ENCODE data around the gene PDE6B. TPM values are rescaled to one million over a fixed set of nuclear protein-coding genes. Genes with fewer than 3 reads are reported as not detected.

PDE6B gene
- total and polyA plus RNA-seq, 9 donors: 1.4 to 7.5 (median 4.6) TPM

DNA sequence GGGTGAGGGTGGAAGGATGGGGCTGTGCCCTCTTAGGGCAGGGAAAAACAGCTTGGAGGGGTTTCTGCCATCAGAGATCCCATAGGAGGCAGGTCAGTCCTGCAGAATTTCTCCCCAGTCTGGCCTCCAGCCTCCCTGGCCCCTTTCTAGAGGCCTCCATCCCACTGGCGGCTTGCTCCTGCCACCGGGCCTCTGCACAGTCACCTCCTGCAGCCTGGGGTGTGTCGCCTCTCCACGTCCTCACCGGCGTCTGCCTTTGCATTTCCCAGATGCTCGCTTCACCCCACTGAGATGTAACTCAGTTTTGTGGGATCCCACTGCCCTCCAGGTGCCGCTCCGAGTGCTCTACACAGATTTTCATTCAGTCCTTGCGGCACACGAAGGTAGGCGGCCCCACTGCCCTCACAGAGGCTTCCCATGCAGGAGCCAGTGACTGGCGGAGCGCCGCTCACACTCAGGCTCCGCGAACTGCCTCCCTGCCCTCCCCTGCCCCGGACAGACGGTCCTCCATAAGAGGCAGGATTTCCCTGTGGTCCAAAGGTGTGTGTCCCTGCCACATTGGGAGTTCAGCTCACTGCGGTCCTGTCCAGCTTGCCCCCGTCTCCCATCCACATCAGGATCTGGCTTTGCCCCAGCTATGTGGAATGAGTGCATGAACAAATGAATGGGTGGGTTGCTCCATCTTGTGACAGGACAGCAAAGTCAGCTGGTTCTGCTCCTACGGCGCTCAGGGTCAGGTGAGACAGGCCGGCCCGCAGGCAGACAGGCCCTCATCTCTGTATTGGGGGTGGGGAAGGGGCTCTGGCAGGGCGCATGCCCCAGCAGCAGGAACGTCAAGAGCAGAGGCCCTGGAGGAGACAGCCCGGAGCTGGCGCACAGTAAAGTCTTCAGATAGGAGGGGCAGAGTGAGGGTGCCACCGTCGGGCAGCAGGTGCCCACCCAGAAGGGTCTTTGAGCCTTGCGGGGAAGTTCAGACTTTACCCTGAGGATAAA, 46.6 kb upstream of the PDE6B start:
- WGBS, 3 donors: 13 to 31% (median 18%) methylated on average over 32 of the region's 32 CpGs
- intact Hi-C loops (cut with DNase I): no loop called here
- no peaks in the 10 kb centered on the region for H3K36me3 ChIP-seq
- no peak overlapping the region for H3K4me3 ChIP-seq
- H3K4me1 ChIP-seq (ENCODE audit: insufficient read depth): peaks cover 1% of the 10 kb centered on the region
- TF ChIP-seq POLR2A (IDR thresholded peaks at IDR 0.05): no peak
- TF ChIP-seq EP300 (IDR thresholded peaks at IDR 0.05): no peak
- no peak for TF ChIP-seq CTCF (IDR thresholded peaks at IDR 0.05)
- no peak for DNase-seq
- no peaks in the 10 kb centered on the region for H3K27me3 ChIP-seq
- H3K27ac ChIP-seq: no peak overlapping the region
- no peaks in the 10 kb centered on the region for H3K9me3 ChIP-seq

- DNase-seq: no peak
- H3K27ac ChIP-seq: no peak overlapping the region
- no peaks in the 10 kb centered on the region for H3K4me1 ChIP-seq (ENCODE audit: insufficient read depth)
- no peaks in the 10 kb centered on the region for H3K27me3 ChIP-seq
- H3K9me3 ChIP-seq: no peaks in the 10 kb centered on the region
- H3K36me3 ChIP-seq: no peaks in the 10 kb centered on the region
- 33 to 50% (median 45%) methylated on average over 11 of the region's 11 CpGs for WGBS, 3 donors
- H3K4me3 ChIP-seq: no peak overlapping the region
- intact Hi-C loops (cut with DNase I): no loop called here
- TF ChIP-seq CTCF (IDR thresholded peaks at IDR 0.05): no peak
- TF ChIP-seq POLR2A (IDR thresholded peaks at IDR 0.05): no peak
- no peak for TF ChIP-seq EP300 (IDR thresholded peaks at IDR 0.05)
Observed at GRCh38 chr4:579543-580175, 45.7 kb upstream of the PDE6B start.

- no peaks in the 10 kb centered on the region for H3K4me1 ChIP-seq (ENCODE audit: insufficient read depth)
- intact Hi-C loops (cut with DNase I): no loop called here
- H3K4me3 ChIP-seq: no peak overlapping the region
- 52 to 69% (median 54%) methylated on average over 6 of the region's 6 CpGs for WGBS, 3 donors
- H3K27me3 ChIP-seq: no peaks in the 10 kb centered on the region
- no peak overlapping the region for H3K27ac ChIP-seq
- TF ChIP-seq POLR2A (IDR thresholded peaks at IDR 0.05) (no peak), EP300 (IDR thresholded peaks at IDR 0.05) (no peak), CTCF (IDR thresholded peaks at IDR 0.05) (no peak)
- H3K9me3 ChIP-seq: no peaks in the 10 kb centered on the region
- no peaks in the 10 kb centered on the region for H3K36me3 ChIP-seq
- no peak for DNase-seq
Observed at GRCh38 chr4:581181-581580, 44.2 kb upstream of the PDE6B start.

GRCh38 chr4:581753-582361, 43.5 kb upstream of the PDE6B start:
- 71 to 80% (median 73%) methylated on average over 9 of the region's 9 CpGs for WGBS, 3 donors

More at GRCh38 chr4:581753-582361, 43.5 kb upstream of the PDE6B start:
- Histone ChIP-seq H3K4me3 (no peak overlapping the region), H3K4me1 (ENCODE audit: insufficient read depth) (no peaks in the 10 kb centered on the region), H3K27me3 (no peaks in the 10 kb centered on the region), H3K9me3 (no peaks in the 10 kb centered on the region), H3K27ac (no peak overlapping the region), H3K36me3 (no peaks in the 10 kb centered on the region)
- intact Hi-C loops (cut with DNase I): no loop called here
- TF ChIP-seq EP300 (IDR thresholded peaks at IDR 0.05) (no peak), POLR2A (IDR thresholded peaks at IDR 0.05) (no peak), CTCF (IDR thresholded peaks at IDR 0.05) (no peak)
- DNase-seq: no peak

Data from ovary (tissue), 9 donors.